Fibroblast of lung (primary cell): Measurements from ENCODE around the gene TRIAP1. TPM values are rescaled to one million over a fixed set of nuclear protein-coding genes. Genes with fewer than 3 reads are reported as not detected.

ENCODE experiments used
- DNase-seq, 2 donors: peaks; one replicate each; pipeline versions ENCODE4 v3.0.0 to v3.0.0-alpha.2; 2010; ENCODE audit warnings: low read depth in 2 of 2
- H2AFZ ChIP-seq: 2 replicates; pipeline ENCODE4 v1.5.1; 2012; ENCODE audit warnings: low read length, control low read depth, inconsistent platforms
- H3K27ac ChIP-seq: 2 replicates; pipeline ENCODE4 v1.5.1; 2011; ENCODE audit warnings: low read length, control low read depth; ENCODE audit not compliant: insufficient read depth
- H3K27me3 ChIP-seq: 2 replicates; pipeline ENCODE4 v1.5.1; 2011; ENCODE audit warnings: mild to moderate bottlenecking, low read length; ENCODE audit not compliant: control insufficient read depth, insufficient read depth
- H3K36me3 ChIP-seq: 2 replicates; pipeline ENCODE4 v1.5.1; 2011; ENCODE audit warnings: low read length; ENCODE audit not compliant: control insufficient read depth, insufficient read depth
- H3K4me1 ChIP-seq: 2 replicates; pipeline ENCODE4 v1.5.1; 2011; ENCODE audit warnings: low read length; ENCODE audit not compliant: control insufficient read depth, insufficient read depth; ENCODE audit errors: extremely low read depth
- H3K4me2 ChIP-seq: 2 replicates; pipeline ENCODE4 v1.5.1; 2011; ENCODE audit warnings: low read length, control low read depth; ENCODE audit not compliant: insufficient read depth; ENCODE audit errors: extremely low read depth
- H3K4me3 ChIP-seq, 4 experiments: fragments of 200-600 bp in 1 of 4; sonication (generic) in 1 of 4; replicated peaks in 1 of 4; 2 replicates each; pipeline ENCODE4 v1.5.1; 2011 to 2016; ENCODE audit warnings: low read length in 4 of 4, low read depth in 3 of 4, mild to moderate bottlenecking in 3 of 4, control low read depth in 2 of 4, inconsistent platforms in 1 of 4, mixed read lengths in 1 of 4; ENCODE audit not compliant: insufficient read depth in 1 of 4; ENCODE audit errors: control extremely low read depth in 1 of 4
- H3K79me2 ChIP-seq: 2 replicates; pipeline ENCODE4 v1.5.1; 2012; ENCODE audit warnings: mild to moderate bottlenecking, low read length, inconsistent platforms; ENCODE audit not compliant: control insufficient read depth, insufficient read depth
- H3K9ac ChIP-seq: 2 replicates; pipeline ENCODE4 v1.5.1; 2011; ENCODE audit warnings: mild to moderate bottlenecking, low read length, control low read depth; ENCODE audit not compliant: insufficient read depth
- H3K9me3 ChIP-seq: 2 replicates; pipeline ENCODE4 v1.5.1; 2012; ENCODE audit warnings: low read depth, low read length; ENCODE audit not compliant: control insufficient read depth, insufficient read depth
- H4K20me1 ChIP-seq: 2 replicates; pipeline ENCODE4 v1.5.1; 2011; ENCODE audit warnings: low read length; ENCODE audit not compliant: control insufficient read depth, insufficient read depth; ENCODE audit errors: extremely low read depth
- CTCF ChIP-seq, 2 donors: IDR thresholded peaks in 1 of 2; conservative IDR thresholded peaks in 1 of 2; 1 replicate in 1 of 2; 2 replicates in 1 of 2; pipeline ENCODE4 v1.5.1; 2011 to 2012; ENCODE audit warnings: low read length in 2 of 2, control low read depth in 1 of 2, inconsistent platforms in 1 of 2, low read depth in 1 of 2, mild to moderate bottlenecking in 1 of 2
- EZH2 ChIP-seq: IDR thresholded peaks from 2 replicates; pipeline ENCODE4 v1.5.1; 2012; ENCODE audit warnings: low read length, control low read depth, mild to moderate bottlenecking; ENCODE audit errors: missing control alignments
- polyA plus RNA-seq, 2 donors: library from polyadenylated mRNA; depleted of rRNA in 1 of 2; stranded (reverse) in 1 of 2; unstranded in 1 of 2; fragments of >200 nt; gene quantifications; 2 replicates each; pipeline ENCODE4 v1.2.1, GENCODE V29; 2011 to 2012; ENCODE audit warnings: missing spikeins in 1 of 2
- total RNA-seq: library from RNA; depleted of rRNA; stranded (reverse); fragments of >200 nt; gene quantifications from 2 replicates; pipeline ENCODE4 v1.2.1, GENCODE V29; 2014

The TRIAP1 gene
- total and polyA plus RNA-seq, 2 donors (not counting 1 experiment from before 2014, with no cell fraction given), result 29.6 to 52.7 TPM

GRCh38 chr12:120394483-120395367 lies 51.5 kb downstream of the TRIAP1 start:
- Histone ChIP-seq H3K4me1 (no peaks in the 10 kb centered on the region), H3K27me3 (peaks cover 17% of the 10 kb centered on the region), H3K9me3 (no peaks in the 10 kb centered on the region), H2AFZ (no peak overlapping the region), H3K27ac (no peak overlapping the region), H3K4me2 (no peak overlapping the region), H3K36me3 (no peaks in the 10 kb centered on the region), H3K79me2 (no peaks in the 10 kb centered on the region), H3K4me3 (no peak overlapping the region), H3K9ac (no peak overlapping the region), H4K20me1 (no peaks in the 10 kb centered on the region)
- no peak for DNase-seq
- TF ChIP-seq CTCF (conservative IDR thresholded peaks at IDR 0.05 in 1 of 2, IDR thresholded peaks at IDR 0.05 in 1 of 2; ENCODE audit: low read depth in 1 of 2, low read length in 2 of 2) (no peak), EZH2 (no peak)

Other genes starting within 250 kb of the TRIAP1 start
- gene RPLP0, start 245.3 kb downstream of the TRIAP1 start, total RNA-seq, result 3,063 and 3,837 TPM in 2 replicates
- gene RPLP0, start 245.3 kb downstream of the TRIAP1 start, polyA plus RNA-seq, result 5,137 and 6,435 TPM in 2 replicates
- 9.2 and 21.5 TPM in 2 replicates for gene PXN, start 180.7 kb downstream of the TRIAP1 start, total RNA-seq
- 31.4 and 59.3 TPM in 2 replicates for gene PXN, start 180.7 kb downstream of the TRIAP1 start, polyA plus RNA-seq
- under 0.01 TPM in 2 replicates for gene RNU4-2, start 154.5 kb downstream of the TRIAP1 start, total RNA-seq
- under 0.01 TPM in 1 of 2 replicates, not detected in the other for gene RNU4-2, start 154.5 kb downstream of the TRIAP1 start, polyA plus RNA-seq
- under 0.01 TPM in 2 replicates for gene RNU4-1, start 153.1 kb downstream of the TRIAP1 start, total RNA-seq
- gene RNU4-1, start 153.1 kb downstream of the TRIAP1 start, polyA plus RNA-seq, result not detected in 2 replicates
- gene SIRT4, start 144.1 kb downstream of the TRIAP1 start, total RNA-seq, result 2.3 and 2.5 TPM in 2 replicates
- gene SIRT4, start 144.1 kb downstream of the TRIAP1 start, polyA plus RNA-seq, result 0.53 and 1.2 TPM in 2 replicates
- 0.51 TPM in 1 of 2 replicates, not detected in the other for gene PLA2G1B, start 118.6 kb downstream of the TRIAP1 start, total RNA-seq
- gene PLA2G1B, start 118.6 kb downstream of the TRIAP1 start, polyA plus RNA-seq, result 0.20 TPM in 1 of 2 replicates, not detected in the other
- under 0.01 TPM in 1 of 2 replicates, not detected in the other for gene MSI1, start 77.2 kb downstream of the TRIAP1 start, total RNA-seq
- gene MSI1, start 77.2 kb downstream of the TRIAP1 start, polyA plus RNA-seq, result not detected in 2 replicates
- gene COX6A1, start 8.3 kb downstream of the TRIAP1 start, total RNA-seq, result 455 and 512 TPM in 2 replicates
- gene COX6A1, start 8.3 kb downstream of the TRIAP1 start, polyA plus RNA-seq, result 312 and 427 TPM in 2 replicates
- gene GATC, start 60 bp upstream of the TRIAP1 start, total RNA-seq, result 18.2 and 22.3 TPM in 2 replicates
- 17.5 and 18.4 TPM in 2 replicates for gene GATC, start 60 bp upstream of the TRIAP1 start, polyA plus RNA-seq
- gene SRSF9, start 23.4 kb upstream of the TRIAP1 start, total RNA-seq, result 176 and 188 TPM in 2 replicates
- 150 and 164 TPM in 2 replicates for gene SRSF9, start 23.4 kb upstream of the TRIAP1 start, polyA plus RNA-seq
- gene DYNLL1, start 49.7 kb upstream of the TRIAP1 start, total RNA-seq, result 222 and 289 TPM in 2 replicates
- 616 and 638 TPM in 2 replicates for gene DYNLL1, start 49.7 kb upstream of the TRIAP1 start, polyA plus RNA-seq
- gene COQ5, start 82.8 kb upstream of the TRIAP1 start, total RNA-seq, result 31.8 and 38.5 TPM in 2 replicates
- 32.1 and 39.1 TPM in 2 replicates for gene COQ5, start 82.8 kb upstream of the TRIAP1 start, polyA plus RNA-seq
- gene RNF10, start 88.0 kb upstream of the TRIAP1 start, total RNA-seq, result 93.0 and 174 TPM in 2 replicates
- gene RNF10, start 88.0 kb upstream of the TRIAP1 start, polyA plus RNA-seq, result 184 and 189 TPM in 2 replicates
- gene POP5, start 135.0 kb upstream of the TRIAP1 start, total RNA-seq, result 25.7 and 28.6 TPM in 2 replicates
- 50.3 and 69.0 TPM in 2 replicates for gene POP5, start 135.0 kb upstream of the TRIAP1 start, polyA plus RNA-seq
- under 0.01 TPM in 1 of 2 replicates, not detected in the other for gene CABP1, start 194.2 kb upstream of the TRIAP1 start, total RNA-seq
- gene CABP1, start 194.2 kb upstream of the TRIAP1 start, polyA plus RNA-seq, result 0.06 and 0.36 TPM in 2 replicates
- gene MLEC, start 240.8 kb upstream of the TRIAP1 start, total RNA-seq, result 90.1 and 120 TPM in 2 replicates
- 56.4 and 66.1 TPM in 2 replicates for gene MLEC, start 240.8 kb upstream of the TRIAP1 start, polyA plus RNA-seq